Mesendoderm (in vitro differentiated cells): Measurements from ENCODE around the gene POLR1A.

Experiments
- DNase-seq: peaks from one replicate; pipeline ENCODE4 v3.0.0; 2013
- H2AK5ac ChIP-seq: 2 replicates; pipeline ENCODE4 v1.6.1; 2013; ENCODE audit warnings: low read length, inconsistent platforms
- H2BK120ac ChIP-seq: 2 replicates; pipeline ENCODE4 v1.6.1; 2013; ENCODE audit warnings: low read depth, mild to moderate bottlenecking, low read length, moderate library complexity, mixed read lengths
- H2BK15ac ChIP-seq: replicated peaks from 2 replicates; pipeline ENCODE4 v1.6.1; 2013; ENCODE audit warnings: low read depth, mild to moderate bottlenecking, moderate library complexity
- H2BK5ac ChIP-seq: 2 replicates; pipeline ENCODE4 v1.6.1; 2013; ENCODE audit warnings: low read length, inconsistent platforms
- H3K18ac ChIP-seq: 2 replicates; pipeline ENCODE4 v1.6.1; 2013; ENCODE audit warnings: mild to moderate bottlenecking, low read length, mixed read lengths
- H3K23ac ChIP-seq: one replicate; pipeline ENCODE4 v1.6.1; 2013; ENCODE audit warnings: low read length
- H3K27ac ChIP-seq: 2 replicates; pipeline ENCODE4 v1.5.1; 2013; ENCODE audit warnings: low read depth, mild to moderate bottlenecking, inconsistent platforms, low read length, moderate library complexity
- H3K27me3 ChIP-seq: 2 replicates; pipeline ENCODE4 v1.6.1; 2013; ENCODE audit warnings: low read length, control low read depth, mild to moderate bottlenecking, inconsistent platforms; ENCODE audit not compliant: insufficient read depth, poor library complexity
- H3K36me3 ChIP-seq: 2 replicates; pipeline ENCODE4 v1.6.1; 2013; ENCODE audit warnings: low read length, inconsistent platforms; ENCODE audit not compliant: control insufficient read depth, insufficient read depth
- H3K4ac ChIP-seq: one replicate; pipeline ENCODE4 v1.6.1; 2013; ENCODE audit warnings: low read depth, mild to moderate bottlenecking, low read length, moderate library complexity
- H3K4me1 ChIP-seq: 2 replicates; pipeline ENCODE4 v1.6.1; 2013; ENCODE audit warnings: low read depth, low read length, inconsistent platforms; ENCODE audit not compliant: control insufficient read depth
- H3K4me2 ChIP-seq: 2 replicates; pipeline ENCODE4 v1.6.1; 2013; ENCODE audit warnings: low read length
- H3K4me3 ChIP-seq: 2 replicates; pipeline ENCODE4 v1.5.1; 2013; ENCODE audit warnings: mild to moderate bottlenecking, low read length
- H3K56ac ChIP-seq: one replicate; pipeline ENCODE4 v1.6.1; 2013; ENCODE audit warnings: low read length
- H3K79me1 ChIP-seq: 2 replicates; pipeline ENCODE4 v1.6.1; 2013; ENCODE audit warnings: low read length, inconsistent platforms
- H3K79me2 ChIP-seq: 2 replicates; pipeline ENCODE4 v1.6.1; 2013; ENCODE audit warnings: mild to moderate bottlenecking, low read length; ENCODE audit not compliant: control insufficient read depth, insufficient read depth
- H3K9ac ChIP-seq: 2 replicates; pipeline ENCODE4 v1.6.1; 2013; ENCODE audit warnings: low read length, inconsistent platforms
- H4K5ac ChIP-seq: one replicate; pipeline ENCODE4 v1.6.1; 2013; ENCODE audit warnings: low read length
- H4K8ac ChIP-seq: one replicate; pipeline ENCODE4 v1.6.1; 2013; ENCODE audit warnings: low read depth, mild to moderate bottlenecking, control low read depth, low read length, moderate library complexity
- WGBS: extraction: QIAGEN DNeasy Blood & Tissue Kit; methylation state at CpG from one replicate; pipeline ENCODE4 v1.1.7; 2013; ENCODE audit warnings: low lambda C conversion rate, missing lambda C conversion rate; ENCODE audit not compliant: insufficient coverage; ENCODE audit errors: extremely low coverage; 5-methylcytosine and 5-hydroxymethylcytosine counted together

POLR1A gene

DNA sequence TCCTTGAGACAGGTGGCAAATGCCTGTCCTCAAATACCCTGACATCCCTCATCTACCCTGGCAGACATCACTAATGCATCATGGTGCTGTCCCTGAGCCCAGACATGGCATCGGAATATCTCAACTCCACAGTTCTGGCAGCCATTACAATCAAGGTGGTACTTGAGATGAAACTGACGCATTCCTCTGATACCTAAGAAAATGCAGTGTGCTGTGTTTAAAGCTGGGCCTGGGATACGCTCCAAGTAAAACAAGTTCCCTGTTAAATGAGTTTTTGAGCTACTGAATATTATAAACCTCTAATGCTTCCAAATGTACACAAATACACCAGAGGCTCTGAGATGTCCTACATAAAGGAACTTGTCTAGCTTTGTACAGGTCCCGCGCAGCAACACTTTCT, 29.8 kb downstream of the POLR1A start:
- Histone ChIP-seq H3K36me3 (peaks cover 29% of the 10 kb centered on the region), H2AK5ac (no peak overlapping the region), H2BK5ac (no peak overlapping the region), H3K27me3 (no peaks in the 10 kb centered on the region), H3K4me2 (no peak overlapping the region), H3K56ac (no peak overlapping the region), H3K18ac (no peak overlapping the region), H4K8ac (no peak overlapping the region), H3K4ac (no peak overlapping the region), H3K79me1 (no peaks in the 10 kb centered on the region), H3K9ac (no peak overlapping the region), H4K5ac (no peak overlapping the region), H3K27ac (no peak overlapping the region), H3K4me3 (no peak overlapping the region), H3K23ac (no peak overlapping the region), H2BK120ac (no peak overlapping the region), H2BK15ac (no peak overlapping the region), H3K4me1 (no peaks in the 10 kb centered on the region), H3K79me2 (no peaks in the 10 kb centered on the region)
- no peak for DNase-seq
- WGBS: no CpG with 5 or more reads among the region's 5 CpGs

DNA sequence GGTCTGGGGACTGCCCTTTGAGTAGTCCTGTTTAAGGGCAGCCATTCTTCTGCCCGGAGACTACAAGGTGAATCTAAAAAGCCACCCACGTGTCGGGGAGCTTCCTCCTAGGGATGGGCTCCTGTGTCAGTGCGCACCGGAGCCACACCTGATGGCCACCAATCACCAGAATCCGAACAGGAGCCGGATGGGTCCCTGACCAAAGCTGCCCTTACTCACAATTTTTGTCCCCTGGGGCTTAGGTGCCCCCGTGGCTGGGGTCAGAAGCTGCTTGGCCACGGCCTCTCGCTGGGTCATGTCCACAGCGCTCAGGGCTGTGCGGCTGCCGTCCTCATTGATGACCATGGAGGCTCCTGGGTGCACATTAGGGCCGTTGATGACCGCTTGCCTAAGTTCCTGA, 30.9 kb downstream of the POLR1A start:
- WGBS: no CpG with 5 or more reads among the region's 15 CpGs
- peaks cover 31% of the 10 kb centered on the region for H3K36me3 ChIP-seq
- H3K18ac ChIP-seq: no peak overlapping the region

DNA sequence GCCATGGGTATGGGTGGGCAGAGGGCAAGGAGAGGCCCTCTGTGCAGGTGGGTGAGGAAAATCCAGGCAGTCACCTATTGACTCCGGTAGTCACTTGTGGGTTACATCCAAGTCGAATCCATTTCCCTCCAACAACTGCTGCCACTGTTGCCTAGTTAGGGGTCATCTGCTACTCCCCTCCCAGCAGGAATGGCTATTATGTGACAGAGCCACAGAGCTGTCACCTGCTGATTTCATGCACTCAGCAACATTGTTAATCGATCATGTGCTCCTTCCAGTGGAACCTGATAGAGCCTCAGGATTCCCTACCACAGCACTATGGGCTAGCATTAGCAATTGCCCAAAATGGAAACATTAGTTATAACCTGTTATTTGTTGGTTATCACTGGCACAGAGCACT, 31.4 kb downstream of the POLR1A start:
- no CpG with 5 or more reads among the region's 3 CpGs for WGBS

More for the DNA sequence above, 30.9 kb downstream of the POLR1A start:
- Histone ChIP-seq H2BK5ac (no peak overlapping the region), H2BK15ac (no peak overlapping the region), H3K27ac (no peak overlapping the region), H3K56ac (no peak overlapping the region), H3K27me3 (no peaks in the 10 kb centered on the region), H3K9ac (no peak overlapping the region), H2AK5ac (no peak overlapping the region), H3K4me2 (no peak overlapping the region), H4K5ac (no peak overlapping the region), H2BK120ac (no peak overlapping the region), H4K8ac (no peak overlapping the region), H3K79me1 (no peaks in the 10 kb centered on the region), H3K4me1 (no peaks in the 10 kb centered on the region), H3K4ac (no peak overlapping the region), H3K23ac (no peak overlapping the region), H3K79me2 (no peaks in the 10 kb centered on the region), H3K4me3 (no peak overlapping the region)
- no peak for DNase-seq

DNA sequence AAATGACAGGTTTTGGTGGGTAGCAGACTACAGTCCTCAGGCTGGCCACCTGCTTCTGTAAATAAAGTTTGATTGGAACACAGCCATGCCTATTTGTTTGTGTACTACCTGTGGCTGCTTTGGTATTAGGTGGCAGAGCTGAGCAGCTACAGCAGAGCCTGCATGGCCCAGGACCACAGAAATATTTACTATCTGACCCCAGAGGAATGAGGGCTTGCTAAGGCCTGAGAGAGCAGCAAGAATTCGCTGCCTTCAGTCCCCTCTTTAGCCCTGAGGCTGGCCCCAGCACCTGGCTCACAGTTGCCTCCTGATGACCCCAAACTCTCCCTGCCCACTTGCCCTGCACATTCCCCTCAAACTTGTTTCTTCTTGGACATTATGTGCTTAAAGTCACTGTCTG, 32.5 kb downstream of the POLR1A start:
- Histone ChIP-seq H4K5ac (no peak overlapping the region), H2BK15ac (no peak overlapping the region), H3K4me3 (no peak overlapping the region), H3K36me3 (peaks cover 29% of the 10 kb centered on the region), H3K4me1 (no peaks in the 10 kb centered on the region), H4K8ac (no peak overlapping the region), H3K79me2 (no peaks in the 10 kb centered on the region), H3K56ac (no peak overlapping the region), H3K27me3 (no peaks in the 10 kb centered on the region), H2BK5ac (no peak overlapping the region), H2AK5ac (no peak overlapping the region), H3K79me1 (no peaks in the 10 kb centered on the region), H2BK120ac (no peak overlapping the region), H3K23ac (no peak overlapping the region), H3K4me2 (no peak overlapping the region), H3K4ac (no peak overlapping the region), H3K9ac (no peak overlapping the region), H3K18ac (no peak overlapping the region), H3K27ac (no peak overlapping the region)
- no CpG with 5 or more reads among the region's 1 CpG for WGBS
- no peak for DNase-seq

More for the DNA sequence above, 31.4 kb downstream of the POLR1A start:
- Histone ChIP-seq H2BK120ac (no peak overlapping the region), H2AK5ac (no peak overlapping the region), H2BK5ac (no peak overlapping the region), H3K4me2 (no peak overlapping the region), H3K4me1 (no peaks in the 10 kb centered on the region), H3K4me3 (no peak overlapping the region), H3K56ac (no peak overlapping the region), H3K27ac (no peak overlapping the region), H4K5ac (no peak overlapping the region), H3K79me1 (no peaks in the 10 kb centered on the region), H3K18ac (no peak overlapping the region), H3K36me3 (peaks cover 31% of the 10 kb centered on the region), H3K79me2 (no peaks in the 10 kb centered on the region), H3K23ac (no peak overlapping the region), H2BK15ac (no peak overlapping the region), H4K8ac (no peak overlapping the region), H3K4ac (no peak overlapping the region), H3K27me3 (no peaks in the 10 kb centered on the region), H3K9ac (no peak overlapping the region)
- DNase-seq: no peak

DNA sequence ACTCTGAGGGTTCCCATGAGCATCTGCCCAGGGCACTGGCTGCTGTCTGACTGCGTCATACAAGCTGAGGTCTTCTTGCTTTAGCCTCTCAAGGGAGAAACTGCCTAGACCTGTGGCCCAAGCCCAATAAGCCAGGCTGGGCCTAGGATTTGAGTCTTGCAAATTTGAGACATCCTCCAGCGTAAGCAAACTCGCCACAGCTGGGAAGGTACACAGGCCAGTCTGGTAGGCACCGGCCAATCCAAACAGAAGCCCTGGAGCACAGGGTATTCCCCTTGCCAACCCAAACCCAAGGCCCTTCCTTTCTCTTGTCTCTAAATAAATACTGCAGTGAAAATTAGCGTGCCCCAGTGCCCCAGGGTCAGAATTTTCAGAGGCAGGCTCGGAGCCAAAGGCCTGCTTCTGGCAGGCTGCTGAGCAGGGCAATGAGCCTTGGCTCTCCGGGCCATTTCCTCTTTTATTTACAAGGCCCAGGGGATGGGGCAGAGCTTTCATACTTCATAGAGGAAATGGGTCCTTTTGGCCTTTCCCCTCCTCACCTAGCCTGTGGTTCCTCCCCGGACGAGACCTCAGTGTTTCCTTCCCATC, 33.3 kb downstream of the POLR1A start:
- Histone ChIP-seq H3K4me1 (no peaks in the 10 kb centered on the region), H3K27ac (no peak overlapping the region), H3K23ac (no peak overlapping the region), H3K4ac (no peak overlapping the region), H2BK120ac (no peak overlapping the region), H2BK15ac (no peak overlapping the region), H3K4me3 (no peak overlapping the region), H3K79me1 (no peaks in the 10 kb centered on the region), H4K5ac (no peak overlapping the region), H4K8ac (no peak overlapping the region), H2BK5ac (no peak overlapping the region), H3K36me3 (peaks cover 28% of the 10 kb centered on the region), H3K27me3 (no peaks in the 10 kb centered on the region), H3K9ac (no peak overlapping the region), H3K79me2 (no peaks in the 10 kb centered on the region), H3K18ac (no peak overlapping the region), H3K56ac (no peak overlapping the region), H3K4me2 (no peak overlapping the region), H2AK5ac (no peak overlapping the region)
- DNase-seq: no peak
- no CpG with 5 or more reads among the region's 9 CpGs for WGBS

DNA sequence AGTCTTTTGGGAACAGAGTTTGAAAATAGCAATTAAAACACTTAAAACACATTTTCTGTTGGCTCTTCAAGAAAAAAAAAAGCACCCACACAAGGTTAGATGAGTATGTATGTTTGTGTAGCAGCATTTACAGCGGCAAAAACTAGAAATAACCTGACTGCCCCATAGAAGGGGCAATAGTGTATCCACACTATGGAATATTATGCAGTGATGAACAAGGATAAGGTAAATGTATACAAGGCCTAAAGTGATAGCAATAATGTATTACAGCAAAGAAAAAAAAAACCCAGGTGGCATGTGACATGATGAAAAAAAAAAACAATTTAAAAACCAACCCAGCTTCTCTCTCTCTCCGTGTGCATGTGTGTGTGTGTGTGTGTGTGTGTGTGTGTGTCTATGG, 34.8 kb downstream of the POLR1A start:
- Histone ChIP-seq H2BK15ac (no peak overlapping the region), H3K36me3 (peaks cover 17% of the 10 kb centered on the region), H3K23ac (no peak overlapping the region), H3K9ac (no peak overlapping the region), H2BK120ac (no peak overlapping the region), H3K4ac (no peak overlapping the region), H4K8ac (no peak overlapping the region), H3K79me1 (no peaks in the 10 kb centered on the region), H2AK5ac (no peak overlapping the region), H3K4me2 (no peak overlapping the region), H2BK5ac (no peak overlapping the region), H3K4me3 (no peak overlapping the region), H3K18ac (no peak overlapping the region), H4K5ac (no peak overlapping the region), H3K27me3 (no peaks in the 10 kb centered on the region), H3K56ac (no peak overlapping the region), H3K79me2 (no peaks in the 10 kb centered on the region), H3K4me1 (no peaks in the 10 kb centered on the region), H3K27ac (no peak overlapping the region)
- no peak for DNase-seq
- no CpG with 5 or more reads among the region's 2 CpGs for WGBS
